GM18517 (cell line): ENCODE data around the gene RRAGA.
"Not testable (repeated sequence)": the region's sequence is repeated elsewhere in the genome, so short reads cannot be mapped to it uniquely, and the experiment has no call there.

Experiments
- ATAC-seq: cut with Tn5 transposase; IDR thresholded peaks from one replicate; pipeline ENCODE4 v1.9.1; 2021; ENCODE audit warnings: mild to moderate bottlenecking, moderate library complexity; ENCODE audit not compliant: unreplicated experiment

The RRAGA gene

GRCh38 chr9:19085295-19085694 lies 36.1 kb downstream of the RRAGA start:
- peak; percentile 72 for ATAC-seq

GRCh38 chr9:19087106-19088000 lies 38.1 kb downstream of the RRAGA start:
- ATAC-seq = no peak

DNA sequence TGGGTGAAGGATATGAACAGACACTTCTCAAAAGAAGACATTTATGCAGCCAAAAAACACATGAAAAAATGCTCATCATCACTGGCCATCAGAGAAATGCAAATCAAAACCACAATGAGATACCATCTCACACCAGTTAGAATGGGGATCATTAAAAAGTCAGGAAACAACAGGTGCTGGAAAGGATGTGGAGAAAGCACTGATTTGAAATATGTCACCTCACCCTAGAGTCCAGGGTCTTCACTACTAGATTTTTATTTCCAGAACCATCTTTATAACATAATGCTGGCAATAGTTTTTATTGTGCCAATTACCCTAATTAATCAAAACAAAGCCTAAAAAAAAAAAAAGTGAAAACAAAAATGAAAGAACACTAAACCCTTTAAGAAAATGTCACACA lies 48.2 kb downstream of the RRAGA start:
- not testable (repeated sequence) for ATAC-seq
